Measurements from ENCODE around the gene CPSF3.

DNA sequence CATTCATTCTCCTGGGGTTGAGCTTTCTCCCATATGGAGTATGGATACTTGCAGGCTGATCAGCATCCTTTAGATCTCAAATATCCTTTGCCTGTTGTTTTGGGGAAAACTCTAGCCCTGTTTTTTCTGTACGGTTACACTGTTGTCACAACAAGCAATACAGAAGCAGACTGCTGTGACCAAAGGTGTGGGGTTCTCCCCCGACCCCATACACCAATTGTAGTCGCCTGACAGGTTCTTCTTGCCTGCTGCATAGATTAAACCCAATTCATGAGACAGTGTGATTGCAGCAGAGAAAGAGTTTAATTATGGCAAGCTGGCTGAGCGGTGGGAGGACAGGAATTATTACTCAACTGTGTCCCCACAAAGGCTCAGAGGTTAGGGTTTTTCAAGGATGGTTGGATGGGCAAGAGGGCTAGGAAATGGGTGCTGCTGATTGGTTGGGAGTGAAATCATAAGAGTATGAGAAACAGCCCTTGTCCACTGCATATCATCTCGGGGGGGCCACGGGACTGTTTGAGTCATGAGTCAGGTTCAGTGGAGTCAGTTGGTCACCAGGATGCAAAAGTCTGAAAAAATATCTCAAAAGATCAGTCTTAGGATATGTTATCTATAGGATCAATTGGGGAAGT lies 40.7 kb upstream of the CPSF3 start:
- TF ChIP-seq GATA2 (IDR thresholded peaks at IDR 0.05; ENCODE audit: low read depth, low read length) (no peak), GATA3 (IDR thresholded peaks at IDR 0.05; ENCODE audit: low read depth, low read length) (no peak)

Data from SH-SY5Y (cell line).